HG03439 (cell line): ENCODE measurements around the gene NEK1.
"Not testable (repeated sequence)": the region's sequence is repeated elsewhere in the genome, so short reads cannot be mapped to it uniquely, and the experiment has no call there.

Experiments
- ATAC-seq: cut with Tn5 transposase; IDR thresholded peaks from one replicate; pipeline ENCODE4 v1.9.1; 2021; ENCODE audit warnings: mild to moderate bottlenecking, moderate library complexity; ENCODE audit not compliant: unreplicated experiment

NEK1 gene

GRCh38 chr4:169437299-169438047 is 174.9 kb downstream of the NEK1 start:
- peak; percentile 90 for ATAC-seq

DNA sequence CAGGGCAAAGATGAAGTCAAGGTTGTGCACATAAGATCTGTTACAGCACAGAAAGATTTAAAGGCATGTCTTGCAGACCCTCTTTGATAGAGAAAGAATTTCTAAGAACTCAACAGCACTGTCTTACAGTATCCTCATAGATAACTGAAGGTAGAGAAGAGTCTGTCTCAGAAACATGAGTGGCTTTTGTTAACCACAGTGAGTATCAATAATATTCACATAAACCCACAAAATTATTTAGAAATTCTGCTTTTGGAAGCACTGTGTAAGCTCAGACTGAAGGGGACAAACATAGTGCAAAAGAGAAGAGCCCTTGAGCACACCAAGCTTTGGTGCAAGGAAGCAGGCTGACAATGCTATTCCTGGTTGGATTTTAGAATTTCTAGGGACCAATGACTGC is 175.6 kb downstream of the NEK1 start:
- no peak for ATAC-seq

- ATAC-seq: no peak
Observed at GRCh38 chr4:169428376-169428775, 184.0 kb downstream of the NEK1 start.

GRCh38 chr4:169427727-169428126 is 184.7 kb downstream of the NEK1 start:
- not testable (repeated sequence) for ATAC-seq

GRCh38 chr4:169420291-169420690 is 192.1 kb downstream of the NEK1 start:
- ATAC-seq: no peak

- no peak for ATAC-seq
Observed at GRCh38 chr4:169418846-169419245, 193.5 kb downstream of the NEK1 start.

DNA sequence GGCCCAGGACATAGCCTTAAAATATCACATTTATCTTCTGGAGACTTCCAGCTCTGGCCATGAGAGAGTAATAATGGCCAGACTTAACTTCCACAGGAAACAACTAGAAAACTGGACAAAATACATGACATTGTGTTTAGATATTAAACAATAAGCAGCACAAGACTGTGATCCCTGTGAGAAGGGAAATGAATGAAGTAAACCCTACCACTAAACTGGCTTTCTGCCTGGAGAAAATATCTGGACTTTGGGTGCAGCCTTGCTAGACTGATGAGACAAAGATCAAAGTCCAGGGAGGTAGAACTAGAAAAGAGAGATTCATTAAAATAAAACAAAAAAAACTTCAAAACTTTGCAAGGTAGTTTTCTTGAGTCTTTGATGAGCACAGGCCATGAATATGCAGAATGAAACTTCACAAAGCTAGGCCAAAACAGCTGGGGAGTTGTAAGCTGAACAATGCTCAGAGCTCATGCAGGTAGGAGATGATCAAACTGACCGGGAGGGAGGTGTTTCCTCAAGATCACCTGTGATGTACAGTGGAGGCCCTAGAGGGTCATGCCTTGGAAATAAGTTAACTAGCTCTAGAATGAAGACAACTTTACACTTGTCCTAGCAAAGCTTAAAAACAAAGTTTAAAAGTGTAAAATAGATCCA is 194.6 kb downstream of the NEK1 start:
- ATAC-seq: no peak

DNA sequence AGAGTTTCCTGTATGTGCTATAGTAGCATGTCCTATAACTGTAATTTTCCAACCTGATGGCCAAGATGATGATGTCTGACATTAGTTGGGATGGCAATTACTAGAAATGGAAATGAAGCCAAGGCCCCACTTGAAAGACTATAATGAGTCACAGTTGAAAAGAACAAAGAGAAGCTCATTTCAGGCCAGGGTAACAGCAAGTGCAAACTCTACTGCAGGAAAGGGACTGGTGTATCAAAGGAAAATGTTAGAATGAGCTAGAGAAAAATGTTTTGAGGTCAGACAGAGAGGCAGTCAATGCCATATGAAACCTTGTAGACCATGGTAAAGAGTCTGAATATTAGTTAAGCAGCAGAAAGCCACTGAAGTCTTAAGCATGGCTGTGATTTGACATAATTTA is 195.4 kb downstream of the NEK1 start:
- no peak for ATAC-seq

GRCh38 chr4:169416461-169416860 is 195.9 kb downstream of the NEK1 start:
- no peak for ATAC-seq

- no peak for ATAC-seq
Observed at GRCh38 chr4:169414913-169415312, 197.5 kb downstream of the NEK1 start.

DNA sequence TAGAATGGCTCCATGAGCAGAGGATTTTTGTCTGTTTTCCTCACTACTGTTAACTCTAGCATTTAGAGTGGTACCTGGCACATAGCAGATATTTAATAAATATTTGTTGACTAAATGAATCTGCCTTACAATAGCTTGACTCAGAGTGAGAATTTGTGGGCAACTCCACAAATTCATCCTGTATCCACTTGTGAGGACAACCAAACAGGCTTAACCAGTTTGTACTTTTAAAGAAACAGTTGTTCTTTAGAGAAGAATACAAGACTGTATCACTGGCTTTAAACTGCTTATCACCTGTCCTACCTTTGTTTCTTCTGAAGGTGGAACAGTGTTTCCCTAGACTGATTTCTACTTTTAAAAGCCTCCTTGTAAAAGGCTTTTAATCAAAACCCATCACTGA is 200.3 kb downstream of the NEK1 start:
- ATAC-seq: no peak

DNA sequence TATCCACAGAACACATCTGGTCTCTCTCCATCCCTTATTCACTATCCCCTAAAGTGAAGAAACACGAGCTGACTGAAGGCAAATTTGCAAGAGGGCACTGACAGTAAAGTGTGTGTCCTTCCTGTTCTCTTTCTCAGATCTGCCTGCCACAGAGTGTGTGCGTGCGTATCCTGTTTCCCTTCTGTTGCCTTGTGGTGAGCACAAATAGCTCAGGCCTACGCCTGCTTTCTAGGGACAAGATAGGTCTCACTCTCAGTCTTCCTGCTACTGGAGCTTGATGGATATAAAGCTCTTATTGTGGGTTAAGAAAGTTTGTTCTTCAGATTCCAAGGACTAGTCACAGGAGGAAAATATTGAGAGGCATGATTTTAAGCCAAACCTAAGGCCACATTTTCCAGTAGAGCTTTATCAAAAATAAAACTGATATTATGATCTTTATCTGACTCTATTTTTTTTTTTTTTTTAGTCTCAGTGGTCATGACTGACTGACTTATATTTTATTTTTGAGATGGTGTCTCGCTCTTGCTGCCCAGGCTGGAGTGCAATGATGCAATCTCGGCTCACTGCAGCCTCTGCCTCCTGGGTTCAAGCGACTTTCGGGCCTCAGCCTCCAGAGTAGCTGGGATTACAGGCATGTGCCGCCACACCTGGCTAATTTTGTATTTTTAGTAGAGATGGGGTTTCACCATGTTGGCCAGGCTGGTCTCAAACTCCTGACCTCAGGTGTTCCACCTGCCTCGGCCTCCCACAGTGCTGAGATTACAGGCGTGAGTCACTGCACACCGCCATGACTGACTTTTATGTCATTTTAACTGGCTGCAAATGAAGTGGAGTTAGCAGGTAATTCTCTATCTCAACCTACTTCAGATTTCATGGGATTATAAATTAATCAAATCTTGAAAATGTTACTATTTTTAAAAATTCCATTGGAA is 201.3 kb downstream of the NEK1 start:
- peak; percentile 98 for ATAC-seq

DNA sequence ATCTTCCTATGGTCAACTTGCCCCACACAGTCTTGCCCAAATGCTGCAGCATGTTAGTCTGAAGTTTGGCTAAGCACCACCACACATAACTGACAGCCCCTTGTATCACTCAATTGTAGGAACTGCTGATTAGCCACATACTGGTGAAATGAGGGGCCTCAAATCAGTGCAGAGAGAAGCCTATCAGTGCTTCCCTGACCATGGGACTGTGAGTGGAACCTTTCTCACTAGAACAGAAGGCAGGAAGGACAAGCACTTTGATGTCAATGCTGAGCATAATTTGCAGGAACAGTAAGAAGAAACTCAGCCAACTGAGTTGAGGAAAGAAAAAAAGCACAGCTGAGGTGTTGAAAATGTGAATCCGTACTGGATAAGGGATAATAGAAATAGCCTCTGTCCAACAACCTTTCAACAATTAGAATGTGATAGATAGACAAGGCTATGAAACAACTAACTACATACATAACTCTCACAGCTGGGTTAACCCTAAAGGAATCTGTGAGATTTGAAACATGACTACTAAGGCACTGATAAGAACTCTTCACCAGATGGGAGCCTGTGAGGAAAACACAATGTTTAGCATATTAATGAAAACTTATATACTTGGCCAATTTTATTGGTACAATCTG is 205.1 kb downstream of the NEK1 start:
- ATAC-seq: no peak

DNA sequence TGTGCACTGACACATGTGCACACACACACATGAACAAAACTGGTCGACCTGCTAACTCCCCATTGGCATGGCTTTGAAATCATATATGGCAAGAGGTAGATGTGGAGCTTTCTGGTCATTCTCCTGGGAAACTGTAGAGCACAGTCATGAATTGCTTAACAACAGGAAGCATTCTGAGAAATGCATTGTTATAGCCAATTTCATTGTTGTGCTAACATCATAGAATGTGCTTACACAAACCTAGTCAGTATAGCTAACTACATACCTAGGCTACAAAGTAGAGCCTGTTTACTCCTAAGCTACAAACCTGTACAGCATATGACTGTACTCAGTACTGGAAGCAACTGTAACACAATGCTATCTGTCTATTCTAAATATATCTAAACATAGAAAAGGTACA is 207.4 kb downstream of the NEK1 start:
- ATAC-seq: no peak

GRCh38 chr4:169400832-169401231 is 211.6 kb downstream of the NEK1 start:
- no peak for ATAC-seq

DNA sequence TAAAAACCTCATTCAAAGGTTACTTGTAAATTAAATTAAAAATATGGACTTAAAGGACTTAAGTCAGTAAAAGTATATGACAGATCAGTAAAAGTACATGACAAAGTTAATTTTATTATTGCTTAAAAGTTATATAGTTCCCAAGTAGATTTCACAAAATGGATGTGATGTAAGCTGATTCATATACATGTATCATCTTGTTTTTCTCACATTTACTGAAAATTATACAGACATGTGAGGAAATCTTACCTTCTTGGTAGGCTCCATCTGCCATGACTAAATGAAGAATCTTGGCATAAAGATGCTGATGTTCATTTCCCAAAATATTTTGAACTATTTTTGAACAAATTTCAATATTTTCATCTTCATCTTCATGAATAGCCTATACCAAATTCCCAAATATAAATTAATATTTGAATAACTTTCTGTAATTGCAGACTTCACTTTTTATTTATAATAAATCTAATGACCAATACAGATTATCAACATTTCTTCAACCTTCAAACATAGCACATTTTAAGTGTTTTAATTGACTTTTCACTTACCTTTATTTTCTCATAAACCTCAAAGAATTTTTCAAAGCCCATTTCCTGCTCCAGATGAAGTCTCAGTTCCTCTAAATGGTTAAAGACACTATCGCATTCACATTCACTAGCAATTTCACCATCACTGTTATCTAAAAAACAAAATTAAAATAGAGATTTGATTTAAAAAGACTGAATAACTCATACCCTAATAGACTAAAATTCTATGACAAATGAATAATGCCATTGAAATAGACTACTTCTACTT is 212.2 kb downstream of the NEK1 start:
- ATAC-seq: no peak

DNA sequence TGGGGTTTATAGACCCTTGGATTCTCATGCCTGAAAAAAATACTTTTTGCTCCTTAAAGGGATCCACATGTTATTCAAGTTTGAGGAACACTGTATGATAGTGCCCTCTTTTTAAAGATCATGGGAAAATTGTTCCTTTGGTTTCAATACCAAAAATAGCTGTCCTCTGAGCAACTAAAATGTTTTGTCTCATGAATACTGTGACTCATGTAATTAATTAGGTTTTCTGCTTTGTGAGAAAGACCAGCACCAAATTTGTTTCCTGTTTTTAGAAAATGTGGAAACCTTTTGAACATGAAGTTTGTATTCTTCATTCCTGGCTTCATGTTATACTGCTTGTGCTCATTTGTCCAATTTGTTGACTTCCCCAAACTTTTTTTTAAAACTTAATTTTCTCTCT is 214.1 kb downstream of the NEK1 start:
- ATAC-seq: no peak

DNA sequence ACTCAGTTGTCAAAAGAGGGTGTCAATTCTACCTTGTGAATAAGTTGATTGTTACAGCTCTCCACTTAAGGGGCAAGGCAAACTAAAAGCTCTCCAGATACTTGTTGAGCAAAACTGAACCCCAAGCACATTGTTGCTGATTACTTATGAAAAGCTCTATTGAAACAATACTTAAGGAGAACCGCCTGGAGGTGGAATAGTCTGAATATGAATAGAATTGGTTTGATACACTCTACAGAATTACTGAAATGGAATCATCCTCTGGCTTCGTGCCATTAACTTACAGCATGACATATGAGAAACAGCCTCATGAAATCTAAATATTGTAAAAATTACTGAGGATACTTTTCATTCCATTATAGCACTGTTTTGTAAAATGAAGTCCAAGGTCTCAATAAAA is 214.6 kb downstream of the NEK1 start:
- ATAC-seq: no peak

DNA sequence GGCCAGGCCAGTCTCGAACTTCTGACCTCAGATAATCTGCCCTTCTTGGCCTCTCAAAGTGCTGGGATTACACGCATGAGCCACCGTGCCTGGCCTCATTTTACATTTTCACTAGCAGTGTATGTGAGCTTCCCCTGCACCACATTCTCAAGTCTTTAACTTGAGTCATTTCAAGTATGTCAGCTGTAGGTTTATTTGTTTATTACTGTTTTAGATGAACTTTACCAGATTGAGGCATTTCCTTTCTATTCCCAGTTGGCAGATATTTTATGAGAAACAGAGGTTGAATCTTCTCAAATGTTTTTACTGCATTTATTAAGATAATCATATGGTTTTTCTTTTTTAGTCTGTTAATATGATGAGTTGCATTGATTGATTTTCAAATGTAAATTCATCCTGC is 227.0 kb downstream of the NEK1 start:
- ATAC-seq: no peak

DNA sequence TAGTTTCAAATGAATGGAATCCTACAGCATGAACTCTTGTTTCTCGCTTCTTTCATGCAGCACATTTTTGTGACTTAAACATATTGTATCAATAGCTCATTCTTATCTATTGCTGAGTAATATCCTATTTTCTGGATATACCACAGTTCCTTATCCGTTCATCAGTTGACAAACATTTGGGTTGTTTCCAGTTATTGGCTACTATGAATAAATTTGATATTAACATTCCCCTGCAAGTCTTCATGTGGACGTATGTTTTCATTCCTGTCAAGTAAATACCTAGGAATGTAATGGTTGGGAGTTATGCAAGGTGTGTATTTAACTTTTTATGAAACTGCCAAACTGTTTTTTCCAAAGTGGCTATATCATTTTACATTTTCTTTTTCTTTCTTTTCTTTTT is 227.6 kb downstream of the NEK1 start:
- no peak for ATAC-seq
